ENCODE measurements around the gene PMF1. TPM values are rescaled to one million over a fixed set of nuclear protein-coding genes. Genes with fewer than 3 reads are reported as not detected.

PMF1 gene
- total and polyA plus RNA-seq, 2 experiments from 2014 or later: 112 to 118 TPM

DNA sequence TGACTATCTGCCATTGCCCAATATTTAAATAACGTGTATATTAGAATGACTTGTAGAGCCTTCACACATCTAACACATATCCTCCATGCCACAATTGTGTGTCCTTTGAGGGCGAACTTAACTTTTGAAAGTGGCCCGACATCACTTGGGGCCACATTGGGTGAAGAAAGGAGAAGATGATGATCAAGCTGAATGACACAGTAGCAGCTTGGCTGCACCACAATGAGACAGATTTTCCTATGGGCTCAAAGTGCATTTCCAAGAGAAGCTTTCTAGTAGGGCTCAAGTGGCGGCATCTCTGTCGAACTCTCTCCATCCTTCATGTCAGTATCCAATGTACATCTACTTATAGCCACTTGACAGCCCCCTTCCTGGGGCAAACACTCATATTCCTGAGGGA, 25.4 kb downstream of the PMF1 start (continued):
- TF ChIP-seq EZH2phosphoT487 (IDR thresholded peaks at IDR 0.05; ENCODE audit: unreplicated experiment) (no peak), ZNF331 (CRISPR knock-in tag; IDR thresholded peaks at IDR 0.05; ENCODE audit: low read depth) (no peak)
- TF ChIP-seq, protein P1, sequence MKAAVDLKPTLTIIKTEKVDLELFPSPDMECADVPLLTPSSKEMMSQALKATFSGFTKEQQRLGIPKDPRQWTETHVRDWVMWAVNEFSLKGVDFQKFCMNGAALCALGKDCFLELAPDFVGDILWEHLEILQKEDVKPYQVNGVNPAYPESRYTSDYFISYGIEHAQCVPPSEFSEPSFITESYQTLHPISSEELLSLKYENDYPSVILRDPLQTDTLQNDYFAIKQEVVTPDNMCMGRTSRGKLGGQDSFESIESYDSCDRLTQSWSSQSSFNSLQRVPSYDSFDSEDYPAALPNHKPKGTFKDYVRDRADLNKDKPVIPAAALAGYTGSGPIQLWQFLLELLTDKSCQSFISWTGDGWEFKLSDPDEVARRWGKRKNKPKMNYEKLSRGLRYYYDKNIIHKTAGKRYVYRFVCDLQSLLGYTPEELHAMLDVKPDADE (IDR thresholded peaks at IDR 0.05): no peak

DNA sequence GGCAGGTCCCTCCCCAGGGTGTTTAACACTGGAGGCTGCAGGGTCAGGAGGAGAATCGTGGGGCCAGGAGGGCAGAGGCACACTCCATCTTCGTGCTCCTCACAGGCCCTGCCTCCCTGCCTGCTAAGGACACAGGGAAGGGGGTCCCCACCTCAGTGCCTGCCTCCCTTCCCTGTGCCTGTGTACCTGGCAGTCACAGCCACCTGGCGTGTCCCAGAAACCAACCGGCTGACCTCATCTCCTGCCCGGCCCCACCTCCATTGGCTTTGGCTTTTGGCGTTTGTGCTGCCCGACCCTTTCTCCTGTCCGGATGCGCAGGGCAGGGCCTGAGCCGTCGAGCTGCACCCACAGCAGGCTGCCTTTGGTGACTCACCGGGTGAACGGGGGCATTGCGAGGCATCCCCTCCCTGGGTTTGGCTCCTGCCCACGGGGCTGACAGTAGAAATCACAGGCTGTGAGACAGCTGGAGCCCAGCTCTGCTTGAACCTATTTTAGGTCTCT, 28.6 kb downstream of the PMF1 start:
- peaks cover 14% of the 10 kb centered on the region for H3K4me1 Mint-ChIP-seq
- no peak for DNase-seq (ENCODE audit: low spot score)
- TF ChIP-seq STAT1 (IDR thresholded peaks at IDR 0.05; ENCODE audit: unreplicated experiment) (no peak), ZNF114 (CRISPR knock-in tag; IDR thresholded peaks at IDR 0.05) (no peak), NANOG (IDR thresholded peaks at IDR 0.05; ENCODE audit: borderline replicate concordance) (no peak), JUNB (IDR thresholded peaks at IDR 0.05; ENCODE audit: unreplicated experiment) (no peak), POLR2AphosphoS5 (IDR thresholded peaks at IDR 0.05; ENCODE audit: low read depth) (no peak), EZH2phosphoT487 (IDR thresholded peaks at IDR 0.05; ENCODE audit: unreplicated experiment) (no peak), EZH2 (IDR thresholded peaks at IDR 0.05; ENCODE audit: low read depth, unreplicated experiment) (no peak), ZNF331 (CRISPR knock-in tag; IDR thresholded peaks at IDR 0.05; ENCODE audit: low read depth) (no peak), CREB1 (CRISPR knock-in tag; IDR thresholded peaks at IDR 0.05; ENCODE audit: low read depth) (no peak)
- TF ChIP-seq, protein P1 (IDR thresholded peaks at IDR 0.05): no peak
- TF ChIP-seq, protein P2, sequence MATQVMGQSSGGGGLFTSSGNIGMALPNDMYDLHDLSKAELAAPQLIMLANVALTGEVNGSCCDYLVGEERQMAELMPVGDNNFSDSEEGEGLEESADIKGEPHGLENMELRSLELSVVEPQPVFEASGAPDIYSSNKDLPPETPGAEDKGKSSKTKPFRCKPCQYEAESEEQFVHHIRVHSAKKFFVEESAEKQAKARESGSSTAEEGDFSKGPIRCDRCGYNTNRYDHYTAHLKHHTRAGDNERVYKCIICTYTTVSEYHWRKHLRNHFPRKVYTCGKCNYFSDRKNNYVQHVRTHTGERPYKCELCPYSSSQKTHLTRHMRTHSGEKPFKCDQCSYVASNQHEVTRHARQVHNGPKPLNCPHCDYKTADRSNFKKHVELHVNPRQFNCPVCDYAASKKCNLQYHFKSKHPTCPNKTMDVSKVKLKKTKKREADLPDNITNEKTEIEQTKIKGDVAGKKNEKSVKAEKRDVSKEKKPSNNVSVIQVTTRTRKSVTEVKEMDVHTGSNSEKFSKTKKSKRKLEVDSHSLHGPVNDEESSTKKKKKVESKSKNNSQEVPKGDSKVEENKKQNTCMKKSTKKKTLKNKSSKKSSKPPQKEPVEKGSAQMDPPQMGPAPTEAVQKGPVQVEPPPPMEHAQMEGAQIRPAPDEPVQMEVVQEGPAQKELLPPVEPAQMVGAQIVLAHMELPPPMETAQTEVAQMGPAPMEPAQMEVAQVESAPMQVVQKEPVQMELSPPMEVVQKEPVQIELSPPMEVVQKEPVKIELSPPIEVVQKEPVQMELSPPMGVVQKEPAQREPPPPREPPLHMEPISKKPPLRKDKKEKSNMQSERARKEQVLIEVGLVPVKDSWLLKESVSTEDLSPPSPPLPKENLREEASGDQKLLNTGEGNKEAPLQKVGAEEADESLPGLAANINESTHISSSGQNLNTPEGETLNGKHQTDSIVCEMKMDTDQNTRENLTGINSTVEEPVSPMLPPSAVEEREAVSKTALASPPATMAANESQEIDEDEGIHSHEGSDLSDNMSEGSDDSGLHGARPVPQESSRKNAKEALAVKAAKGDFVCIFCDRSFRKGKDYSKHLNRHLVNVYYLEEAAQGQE (IDR thresholded peaks at IDR 0.05; ENCODE audit: unreplicated experiment): no peak
- TF ChIP-seq, protein P3, sequence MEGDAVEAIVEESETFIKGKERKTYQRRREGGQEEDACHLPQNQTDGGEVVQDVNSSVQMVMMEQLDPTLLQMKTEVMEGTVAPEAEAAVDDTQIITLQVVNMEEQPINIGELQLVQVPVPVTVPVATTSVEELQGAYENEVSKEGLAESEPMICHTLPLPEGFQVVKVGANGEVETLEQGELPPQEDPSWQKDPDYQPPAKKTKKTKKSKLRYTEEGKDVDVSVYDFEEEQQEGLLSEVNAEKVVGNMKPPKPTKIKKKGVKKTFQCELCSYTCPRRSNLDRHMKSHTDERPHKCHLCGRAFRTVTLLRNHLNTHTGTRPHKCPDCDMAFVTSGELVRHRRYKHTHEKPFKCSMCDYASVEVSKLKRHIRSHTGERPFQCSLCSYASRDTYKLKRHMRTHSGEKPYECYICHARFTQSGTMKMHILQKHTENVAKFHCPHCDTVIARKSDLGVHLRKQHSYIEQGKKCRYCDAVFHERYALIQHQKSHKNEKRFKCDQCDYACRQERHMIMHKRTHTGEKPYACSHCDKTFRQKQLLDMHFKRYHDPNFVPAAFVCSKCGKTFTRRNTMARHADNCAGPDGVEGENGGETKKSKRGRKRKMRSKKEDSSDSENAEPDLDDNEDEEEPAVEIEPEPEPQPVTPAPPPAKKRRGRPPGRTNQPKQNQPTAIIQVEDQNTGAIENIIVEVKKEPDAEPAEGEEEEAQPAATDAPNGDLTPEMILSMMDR (conservative IDR thresholded peaks at IDR 0.05; ENCODE audit: low read depth in 2 of 2): no peak

More for the DNA sequence above, 28.6 kb downstream of the PMF1 start:
- H3K36me3 ChIP-seq (ENCODE audit: insufficient read depth): peaks cover 7% of the 10 kb centered on the region; the same call in 1 of the 2 replicates
- Mint-ChIP-seq H3K36me3 (ENCODE audit: low read depth) (peaks cover 34% of the 10 kb centered on the region), H3K9me3 (no peaks in the 10 kb centered on the region), H3K27ac (no peak overlapping the region), H3K27me3 (ENCODE audit: insufficient read depth, low read depth, poor library complexity) (peaks cover 19% of the 10 kb centered on the region), H3K4me3 (no peak overlapping the region)
- ATAC-seq: no peak
- no peaks in the 10 kb centered on the region for H3K79me2 ChIP-seq (replicated peaks; ENCODE audit: insufficient read depth)
- H3K4me1 ChIP-seq (ENCODE audit: insufficient read depth): peaks cover 16% of the 10 kb centered on the region
- peaks cover 5% of the 10 kb centered on the region; the same call in 1 of the 2 replicates for H3F3A ChIP-seq (replicated peaks; ENCODE audit: low read depth)
- H3K4me2 ChIP-seq: no peak overlapping the region
- no peaks in the 10 kb centered on the region for H3K27me3 ChIP-seq (ENCODE audit: insufficient read depth)
- H2AFZ ChIP-seq: no peak overlapping the region
- no peak overlapping the region for H3K27ac ChIP-seq (ENCODE audit: low read depth)
- no peaks in the 10 kb centered on the region for H3K9me2 ChIP-seq (ENCODE audit: insufficient read depth)
- H3K4me3 ChIP-seq: no peak overlapping the region
- H4K20me1 ChIP-seq (replicated peaks; ENCODE audit: insufficient read depth): no peaks in the 10 kb centered on the region
